ENCODE measurements around the gene SYNPO2. TPM values are rescaled to one million over a fixed set of nuclear protein-coding genes. Genes with fewer than 3 reads are reported as not detected.

SYNPO2 gene
- total RNA-seq, 2 experiments from 2014 or later: 0.22 to 0.41 TPM

DNA sequence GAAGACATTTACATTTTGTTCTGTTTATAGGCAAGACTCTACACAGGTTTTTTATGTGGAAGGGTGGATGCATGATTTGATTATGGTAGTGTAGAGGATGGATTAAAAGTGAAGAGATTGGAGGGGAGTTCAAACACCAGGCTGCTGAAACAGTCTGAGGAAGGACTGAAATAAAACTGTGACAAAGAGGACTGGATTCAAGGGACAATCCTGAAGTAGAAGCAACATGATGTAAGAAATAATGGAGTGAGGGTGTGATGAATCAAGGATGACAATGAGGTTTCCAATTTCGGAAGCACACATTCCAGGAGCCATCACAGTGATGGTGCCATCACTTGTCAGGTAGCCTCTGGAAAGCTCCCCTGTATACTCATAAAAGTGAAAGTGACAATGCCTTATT, 103.5 kb downstream of the SYNPO2 start:
- Mint-ChIP-seq H3K27ac (no peak overlapping the region), H3K4me1 (ENCODE audit: low read depth) (no peaks in the 10 kb centered on the region), H3K36me3 (ENCODE audit: low read depth) (no peaks in the 10 kb centered on the region), H3K9me3 (no peaks in the 10 kb centered on the region), H3K27me3 (peaks cover 4% of the 10 kb centered on the region), H3K4me3 (no peak overlapping the region)
- no peak overlapping the region for H3K27ac ChIP-seq (ENCODE audit: low read depth in 1 of 2, low read length in 2 of 2)
- DNase-seq (no peak), ATAC-seq (ENCODE audit: poor library complexity) (no peak)
- intact Hi-C loops (cut with DNase I, micrococcal nuclease): no loop called here
- no peaks in the 10 kb centered on the region for H3K4me1 ChIP-seq (ENCODE audit: insufficient read depth, low read length)
- H3K4me3 ChIP-seq (ENCODE audit: low read length): no peak overlapping the region
- H3K9me3 ChIP-seq (ENCODE audit: control insufficient read depth in 1 of 2, insufficient read depth in 1 of 2, low read length in 2 of 2): no peaks in the 10 kb centered on the region
- CTCF ChIA-PET: no interaction called here
- POLR2A ChIA-PET: no interaction called here
- H3K27me3 ChIP-seq (ENCODE audit: control insufficient read depth in 1 of 2, insufficient read depth in 2 of 2, low read length in 2 of 2): no peaks in the 10 kb centered on the region
- no peaks in the 10 kb centered on the region for H3K36me3 ChIP-seq (ENCODE audit: insufficient read depth, low read length)
- TF ChIP-seq, protein P1, sequence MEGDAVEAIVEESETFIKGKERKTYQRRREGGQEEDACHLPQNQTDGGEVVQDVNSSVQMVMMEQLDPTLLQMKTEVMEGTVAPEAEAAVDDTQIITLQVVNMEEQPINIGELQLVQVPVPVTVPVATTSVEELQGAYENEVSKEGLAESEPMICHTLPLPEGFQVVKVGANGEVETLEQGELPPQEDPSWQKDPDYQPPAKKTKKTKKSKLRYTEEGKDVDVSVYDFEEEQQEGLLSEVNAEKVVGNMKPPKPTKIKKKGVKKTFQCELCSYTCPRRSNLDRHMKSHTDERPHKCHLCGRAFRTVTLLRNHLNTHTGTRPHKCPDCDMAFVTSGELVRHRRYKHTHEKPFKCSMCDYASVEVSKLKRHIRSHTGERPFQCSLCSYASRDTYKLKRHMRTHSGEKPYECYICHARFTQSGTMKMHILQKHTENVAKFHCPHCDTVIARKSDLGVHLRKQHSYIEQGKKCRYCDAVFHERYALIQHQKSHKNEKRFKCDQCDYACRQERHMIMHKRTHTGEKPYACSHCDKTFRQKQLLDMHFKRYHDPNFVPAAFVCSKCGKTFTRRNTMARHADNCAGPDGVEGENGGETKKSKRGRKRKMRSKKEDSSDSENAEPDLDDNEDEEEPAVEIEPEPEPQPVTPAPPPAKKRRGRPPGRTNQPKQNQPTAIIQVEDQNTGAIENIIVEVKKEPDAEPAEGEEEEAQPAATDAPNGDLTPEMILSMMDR (IDR thresholded peaks at IDR 0.05): no peak

DNA sequence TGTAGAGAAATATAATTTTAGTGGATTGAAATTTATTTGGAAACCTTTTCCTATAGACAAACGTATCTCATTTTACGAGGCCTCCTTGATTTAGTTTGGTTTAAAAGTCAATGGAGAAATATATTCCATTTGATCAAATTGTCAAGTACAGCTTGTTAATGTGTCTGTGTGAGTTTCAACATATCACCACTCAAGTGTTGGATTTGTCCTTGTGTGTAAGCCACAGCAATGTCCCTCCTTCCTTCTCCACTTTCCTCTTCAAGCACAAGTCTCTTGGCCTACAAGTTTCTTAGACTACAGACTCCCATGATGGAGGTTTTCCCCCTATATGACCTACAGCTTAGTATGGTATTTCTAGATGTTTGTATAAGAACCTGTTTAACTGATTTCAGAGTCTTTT, 104.7 kb downstream of the SYNPO2 start:
- ChIA-PET POLR2A (no interaction called here), CTCF (no interaction called here)
- Mint-ChIP-seq H3K27ac (no peak overlapping the region), H3K4me3 (no peak overlapping the region), H3K36me3 (ENCODE audit: low read depth) (no peaks in the 10 kb centered on the region), H3K9me3 (no peaks in the 10 kb centered on the region), H3K27me3 (peaks cover 5% of the 10 kb centered on the region), H3K4me1 (ENCODE audit: low read depth) (no peaks in the 10 kb centered on the region)
- ATAC-seq (ENCODE audit: poor library complexity) (no peak), DNase-seq (no peak)
- no peaks in the 10 kb centered on the region for H3K9me3 ChIP-seq (ENCODE audit: control insufficient read depth in 1 of 2, insufficient read depth in 1 of 2, low read length in 2 of 2)
- TF ChIP-seq, protein P1 (IDR thresholded peaks at IDR 0.05): no peak
- no peak overlapping the region for H3K4me3 ChIP-seq (ENCODE audit: low read length)
- no peaks in the 10 kb centered on the region for H3K4me1 ChIP-seq (ENCODE audit: insufficient read depth, low read length)
- no peaks in the 10 kb centered on the region for H3K36me3 ChIP-seq (ENCODE audit: insufficient read depth, low read length)
- H3K27ac ChIP-seq (ENCODE audit: low read depth in 1 of 2, low read length in 2 of 2): no peak overlapping the region
- intact Hi-C loops (cut with DNase I, micrococcal nuclease): no loop called here
- H3K27me3 ChIP-seq (ENCODE audit: control insufficient read depth in 1 of 2, insufficient read depth in 2 of 2, low read length in 2 of 2): no peaks in the 10 kb centered on the region

DNA sequence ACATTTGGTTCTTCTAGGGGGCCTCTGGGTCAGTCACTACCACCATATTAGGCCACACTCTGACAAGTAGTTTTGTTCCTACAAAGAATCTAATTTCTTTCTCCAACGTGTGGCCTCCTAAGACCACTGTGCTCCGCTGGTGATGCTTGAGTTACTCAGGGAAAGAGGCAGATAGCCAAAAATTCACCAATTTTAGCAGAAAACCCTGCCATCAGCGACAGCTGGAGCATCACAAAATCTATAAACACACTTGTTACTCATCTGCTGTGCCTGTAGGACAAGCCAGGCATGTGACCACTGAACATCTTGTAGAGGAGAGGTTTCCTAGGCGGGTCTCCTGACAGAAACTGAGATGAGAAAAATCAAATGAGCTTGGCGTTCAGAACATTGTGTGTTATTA, 105.4 kb downstream of the SYNPO2 start:
- POLR2A ChIA-PET: no interaction called here
- H3K27me3 Mint-ChIP-seq: peaks cover 8% of the 10 kb centered on the region
- no peak for DNase-seq
- H3K4me3 Mint-ChIP-seq: no peak overlapping the region
- H3K27me3 ChIP-seq (ENCODE audit: control insufficient read depth in 1 of 2, insufficient read depth in 2 of 2, low read length in 2 of 2): no peaks in the 10 kb centered on the region
- H3K9me3 Mint-ChIP-seq: no peaks in the 10 kb centered on the region
- TF ChIP-seq, protein P1 (IDR thresholded peaks at IDR 0.05): no peak
- no peak for ATAC-seq (ENCODE audit: poor library complexity)
- intact Hi-C loops (cut with DNase I, micrococcal nuclease): no loop called here
- H3K36me3 Mint-ChIP-seq (ENCODE audit: low read depth): no peaks in the 10 kb centered on the region
- H3K9me3 ChIP-seq (ENCODE audit: control insufficient read depth in 1 of 2, insufficient read depth in 1 of 2, low read length in 2 of 2): no peaks in the 10 kb centered on the region
- CTCF ChIA-PET: no interaction called here
- H3K27ac ChIP-seq (ENCODE audit: low read depth in 1 of 2, low read length in 2 of 2): no peak overlapping the region
- H3K27ac Mint-ChIP-seq: no peak overlapping the region
- no peaks in the 10 kb centered on the region for H3K36me3 ChIP-seq (ENCODE audit: insufficient read depth, low read length)
- no peaks in the 10 kb centered on the region for H3K4me1 ChIP-seq (ENCODE audit: insufficient read depth, low read length)
- no peak overlapping the region for H3K4me3 ChIP-seq (ENCODE audit: low read length)
- H3K4me1 Mint-ChIP-seq (ENCODE audit: low read depth): no peaks in the 10 kb centered on the region
